Gastroesophageal sphincter (tissue), 4 donors: ENCODE data around the gene TRAPPC3L. TPM values are rescaled to one million over a fixed set of nuclear protein-coding genes. Genes with fewer than 3 reads are reported as not detected.

Experiments used
- ATAC-seq: fragments of 150-250 bp; one replicate; pipeline ENCODE4 v1.9.1; 2016; ENCODE audit warnings: mild to moderate bottlenecking, moderate library complexity
- H3K27ac ChIP-seq, 4 donors: fragments of 200-600 bp; sonication (generic) in 3 of 4; 1 replicate in 3 of 4; 2 replicates in 1 of 4; pipeline ENCODE4 v1.5.1; 2016 to 2019
- H3K27me3 ChIP-seq: fragments of 200-600 bp; sonication (generic); one replicate; pipeline ENCODE4 v1.5.1; 2019
- H3K36me3 ChIP-seq, 2 donors: fragments of 200-600 bp; sonication (generic); one replicate each; pipeline ENCODE4 v1.5.1; 2019; ENCODE audit warnings: control low read depth in 1 of 2
- H3K4me1 ChIP-seq, 3 donors: fragments of 200-600 bp; sonication (generic); 1 replicate in 2 of 3; 2 replicates in 1 of 3; pipeline ENCODE4 v1.5.1; 2016 to 2019; ENCODE audit warnings: control low read depth in 2 of 3
- H3K4me3 ChIP-seq, 2 donors: fragments of 200-600 bp; sonication (generic); one replicate each; pipeline ENCODE4 v1.5.1; 2019; ENCODE audit warnings: mild to moderate bottlenecking in 1 of 2, moderate library complexity in 1 of 2
- H3K9me3 ChIP-seq, 3 donors: fragments of 200-600 bp; sonication (generic); one replicate each; pipeline ENCODE4 v1.5.1; 2017 to 2019; ENCODE audit warnings: control low read depth in 2 of 3
- EP300 ChIP-seq: sonication (generic); formaldehyde crosslinking; IDR thresholded peaks from one replicate; pipeline ENCODE4 v1.6.1; 2017; ENCODE audit warnings: antibody characterized with exemption, mild to moderate bottlenecking
- POLR2A ChIP-seq, 2 donors: fragments of 450-650 bp; IDR thresholded peaks; one replicate each; pipeline ENCODE4 v1.6.1; 2017; ENCODE audit warnings: antibody characterized with exemption in 2 of 2, mild to moderate bottlenecking in 2 of 2, moderate library complexity in 1 of 2
- POLR2AphosphoS5 ChIP-seq: sonication (generic); formaldehyde crosslinking; IDR thresholded peaks from one replicate; pipeline ENCODE4 v1.6.1; 2017; ENCODE audit warnings: antibody characterized with exemption
- WGBS, 2 donors: methylation state at CpG; one replicate each; pipeline ENCODE4 v1.1.5; 2018; ENCODE audit warnings: low coverage in 1 of 2; 5-methylcytosine and 5-hydroxymethylcytosine counted together
- total RNA-seq, 4 donors: library from RNA; depleted of rRNA; stranded (reverse); fragments of >200 nt; gene quantifications; one replicate each; pipeline ENCODE4 v1.1.0, GENCODE V29; 2016
- TF ChIP-seq, protein P1 (sequence below), 4 experiments: fragments of 200-600 bp in 2 of 4; fragments of 450-650 bp in 2 of 4; sonication (generic) in 1 of 4; IDR thresholded peaks; one replicate each; pipeline ENCODE4 v1.5.1; 2017 to 2019; ENCODE audit warnings: antibody characterized with exemption in 4 of 4, mild to moderate bottlenecking in 2 of 4, moderate library complexity in 2 of 4

TRAPPC3L gene
- total RNA-seq, 4 donors from 2014 or later = not detected

DNA sequence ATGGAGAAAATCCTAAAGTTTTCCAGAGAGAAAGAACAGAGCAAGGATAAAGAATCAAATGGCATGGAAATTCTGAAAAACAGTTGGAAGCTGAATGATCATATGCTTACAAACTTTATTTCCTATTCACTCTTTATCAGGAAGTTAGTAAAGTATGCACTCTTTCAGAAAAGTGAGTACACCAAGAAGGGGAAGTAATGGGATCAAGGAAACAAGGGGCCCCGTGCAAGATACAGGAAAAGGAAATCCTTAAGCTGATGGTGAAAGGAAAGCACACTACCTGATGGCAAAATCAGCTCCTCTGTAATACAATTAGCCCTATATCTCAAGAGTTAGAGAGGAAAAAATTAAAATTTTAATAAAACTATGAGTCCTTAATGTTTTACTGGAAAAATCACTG lies 70.3 kb downstream of the TRAPPC3L start:
- no peak for TF ChIP-seq POLR2AphosphoS5
- TF ChIP-seq POLR2A (IDR thresholded peaks at IDR 0.05) = no peak
- no peak for TF ChIP-seq EP300
- TF ChIP-seq, protein P1, sequence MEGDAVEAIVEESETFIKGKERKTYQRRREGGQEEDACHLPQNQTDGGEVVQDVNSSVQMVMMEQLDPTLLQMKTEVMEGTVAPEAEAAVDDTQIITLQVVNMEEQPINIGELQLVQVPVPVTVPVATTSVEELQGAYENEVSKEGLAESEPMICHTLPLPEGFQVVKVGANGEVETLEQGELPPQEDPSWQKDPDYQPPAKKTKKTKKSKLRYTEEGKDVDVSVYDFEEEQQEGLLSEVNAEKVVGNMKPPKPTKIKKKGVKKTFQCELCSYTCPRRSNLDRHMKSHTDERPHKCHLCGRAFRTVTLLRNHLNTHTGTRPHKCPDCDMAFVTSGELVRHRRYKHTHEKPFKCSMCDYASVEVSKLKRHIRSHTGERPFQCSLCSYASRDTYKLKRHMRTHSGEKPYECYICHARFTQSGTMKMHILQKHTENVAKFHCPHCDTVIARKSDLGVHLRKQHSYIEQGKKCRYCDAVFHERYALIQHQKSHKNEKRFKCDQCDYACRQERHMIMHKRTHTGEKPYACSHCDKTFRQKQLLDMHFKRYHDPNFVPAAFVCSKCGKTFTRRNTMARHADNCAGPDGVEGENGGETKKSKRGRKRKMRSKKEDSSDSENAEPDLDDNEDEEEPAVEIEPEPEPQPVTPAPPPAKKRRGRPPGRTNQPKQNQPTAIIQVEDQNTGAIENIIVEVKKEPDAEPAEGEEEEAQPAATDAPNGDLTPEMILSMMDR (IDR thresholded peaks at IDR 0.05) = no peak
- Histone ChIP-seq H3K4me1 (no peaks in the 10 kb centered on the region), H3K27ac (no peak overlapping the region), H3K4me3 (no peak overlapping the region), H3K36me3 (no peaks in the 10 kb centered on the region), H3K9me3 (no peaks in the 10 kb centered on the region), H3K27me3 (no peaks in the 10 kb centered on the region)
- WGBS, 2 donors = 38% methylated on average over 1 of the region's 1 CpG
- no peak for ATAC-seq

DNA sequence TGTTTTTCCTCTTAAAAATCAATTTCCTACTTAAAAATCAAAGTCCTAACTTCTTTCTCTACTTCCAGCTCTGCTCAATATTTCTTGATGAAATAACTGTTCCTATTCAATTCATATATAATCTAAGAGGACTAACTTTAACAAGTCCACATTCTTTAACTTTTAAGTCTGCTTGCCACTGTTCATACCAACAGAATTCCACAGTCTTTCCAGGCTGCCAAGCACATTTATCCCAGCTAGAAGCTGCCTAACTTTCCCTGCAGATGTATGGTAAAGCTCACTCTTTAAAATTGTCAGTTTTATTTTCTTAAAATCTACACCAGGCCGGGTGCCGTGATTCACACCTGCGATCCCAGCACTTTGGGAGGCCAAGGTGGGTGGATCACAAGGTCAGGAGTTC lies 72.8 kb downstream of the TRAPPC3L start:
- no peak for TF ChIP-seq POLR2A (IDR thresholded peaks at IDR 0.05)
- TF ChIP-seq POLR2AphosphoS5 = no peak
- TF ChIP-seq, protein P1 (IDR thresholded peaks at IDR 0.05) = no peak
- no peak for TF ChIP-seq EP300
- no peaks in the 10 kb centered on the region for H3K36me3 ChIP-seq
- ATAC-seq = no peak
- 67% methylated on average over 1 of the region's 3 CpGs; no CpG with 5 or more reads in 1 of the 2 donors for WGBS, 2 donors
- H3K27me3 ChIP-seq = no peaks in the 10 kb centered on the region
- H3K4me1 ChIP-seq = no peaks in the 10 kb centered on the region
- no peaks in the 10 kb centered on the region for H3K9me3 ChIP-seq
- no peak overlapping the region for H3K4me3 ChIP-seq
- no peak overlapping the region for H3K27ac ChIP-seq

DNA sequence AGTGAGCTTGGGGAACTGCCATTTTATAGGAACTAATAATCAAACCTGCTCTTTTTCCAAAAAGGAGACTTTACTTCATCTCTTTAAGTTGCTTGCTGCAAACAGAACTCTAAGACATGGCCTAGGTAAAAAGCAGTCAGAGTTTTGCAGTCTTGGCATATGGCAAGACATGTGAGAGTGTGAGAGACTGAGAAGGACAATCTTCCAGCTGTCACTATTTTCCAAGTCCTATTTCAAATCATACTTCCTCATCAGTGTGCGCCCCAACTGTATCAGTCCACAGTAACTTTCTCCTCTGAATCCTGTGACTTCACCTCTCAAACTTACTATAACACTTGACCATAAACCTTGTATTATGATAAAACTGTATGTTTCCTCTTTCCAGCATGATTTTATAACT lies 74.0 kb downstream of the TRAPPC3L start:
- TF ChIP-seq POLR2A (IDR thresholded peaks at IDR 0.05) (no peak), POLR2AphosphoS5 (no peak), EP300 (no peak)
- TF ChIP-seq, protein P1 (IDR thresholded peaks at IDR 0.05) = no peak
- no peaks in the 10 kb centered on the region for H3K36me3 ChIP-seq
- no peaks in the 10 kb centered on the region for H3K27me3 ChIP-seq
- H3K9me3 ChIP-seq = no peaks in the 10 kb centered on the region
- H3K4me1 ChIP-seq = no peaks in the 10 kb centered on the region
- H3K4me3 ChIP-seq = no peak overlapping the region
- no peak for ATAC-seq
- no peak overlapping the region for H3K27ac ChIP-seq
- 91% methylated on average over 1 of the region's 1 CpG for WGBS, 2 donors

DNA sequence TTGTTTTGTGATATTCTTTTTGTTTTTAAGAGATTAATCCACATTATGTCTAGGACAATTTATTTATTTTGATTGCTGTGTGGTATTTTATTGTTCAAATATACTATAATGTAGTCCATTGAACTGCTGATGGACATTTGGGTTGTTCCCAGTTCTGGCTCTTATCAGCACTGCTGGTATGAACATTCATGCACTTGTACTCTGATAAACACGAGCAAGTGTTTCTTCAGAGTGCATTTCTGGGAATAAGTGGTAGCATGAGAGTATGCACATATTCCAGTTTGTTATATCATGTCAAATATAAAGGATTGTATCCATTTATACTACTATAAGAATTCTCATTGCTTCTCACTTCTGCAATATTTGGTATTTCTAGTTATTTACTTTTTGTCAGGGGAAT lies 77.2 kb downstream of the TRAPPC3L start:
- WGBS, 2 donors = 36 to 100% methylated on average over 1 of the region's 1 CpG
- H3K36me3 ChIP-seq = no peaks in the 10 kb centered on the region
- no peaks in the 10 kb centered on the region for H3K9me3 ChIP-seq
- no peak overlapping the region for H3K4me3 ChIP-seq
- TF ChIP-seq, protein P1 (IDR thresholded peaks at IDR 0.05) = no peak
- no peak for TF ChIP-seq POLR2AphosphoS5
- no peak for TF ChIP-seq POLR2A (IDR thresholded peaks at IDR 0.05)
- no peak for TF ChIP-seq EP300
- ATAC-seq = no peak
- H3K27ac ChIP-seq = no peak overlapping the region
- H3K27me3 ChIP-seq = no peaks in the 10 kb centered on the region
- H3K4me1 ChIP-seq = no peaks in the 10 kb centered on the region

DNA sequence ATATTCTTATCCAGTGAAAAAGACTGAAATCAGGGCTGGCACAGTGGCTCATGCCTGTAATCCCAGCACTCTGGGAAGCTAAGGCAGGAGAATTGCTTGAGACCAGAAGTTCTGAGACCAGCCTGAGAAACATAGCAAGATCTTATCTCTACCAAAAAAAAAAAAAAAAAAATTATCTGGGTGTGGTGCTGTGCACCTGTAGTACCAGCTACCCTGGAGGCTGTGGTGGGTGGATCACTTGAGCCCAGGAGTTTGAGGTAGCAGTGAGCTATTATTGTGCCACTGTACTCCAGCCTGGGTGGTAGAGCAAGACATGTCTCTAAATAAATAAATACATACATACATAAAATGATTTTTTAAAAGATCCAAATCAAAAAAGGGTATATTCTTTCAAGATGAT lies 78.0 kb downstream of the TRAPPC3L start:
- TF ChIP-seq EP300 = no peak
- no peak for TF ChIP-seq POLR2AphosphoS5
- TF ChIP-seq POLR2A (IDR thresholded peaks at IDR 0.05) = no peak
- Histone ChIP-seq H3K9me3 (no peaks in the 10 kb centered on the region), H3K36me3 (no peaks in the 10 kb centered on the region), H3K4me1 (peaks cover 0 to 1% (median 0%) of the 10 kb centered on the region in 3 donors), H3K27ac (no peak overlapping the region), H3K4me3 (no peak overlapping the region), H3K27me3 (peaks cover 8% of the 10 kb centered on the region)
- no peak for ATAC-seq
